DMS53 treated with DMSO at 0.1 percent for 48 hours (cell line): ENCODE measurements around the gene MRC2.
"Not testable (repeated sequence)": the region's sequence is repeated elsewhere in the genome, so short reads cannot be mapped to it uniquely, and the experiment has no call there.

Experiments
- DNase-seq: peaks from one replicate; lab custom pipeline; 2025; ENCODE audit not compliant: unreplicated experiment; lab: John Stamatoyannopoulos, UW

Gene MRC2

DNA sequence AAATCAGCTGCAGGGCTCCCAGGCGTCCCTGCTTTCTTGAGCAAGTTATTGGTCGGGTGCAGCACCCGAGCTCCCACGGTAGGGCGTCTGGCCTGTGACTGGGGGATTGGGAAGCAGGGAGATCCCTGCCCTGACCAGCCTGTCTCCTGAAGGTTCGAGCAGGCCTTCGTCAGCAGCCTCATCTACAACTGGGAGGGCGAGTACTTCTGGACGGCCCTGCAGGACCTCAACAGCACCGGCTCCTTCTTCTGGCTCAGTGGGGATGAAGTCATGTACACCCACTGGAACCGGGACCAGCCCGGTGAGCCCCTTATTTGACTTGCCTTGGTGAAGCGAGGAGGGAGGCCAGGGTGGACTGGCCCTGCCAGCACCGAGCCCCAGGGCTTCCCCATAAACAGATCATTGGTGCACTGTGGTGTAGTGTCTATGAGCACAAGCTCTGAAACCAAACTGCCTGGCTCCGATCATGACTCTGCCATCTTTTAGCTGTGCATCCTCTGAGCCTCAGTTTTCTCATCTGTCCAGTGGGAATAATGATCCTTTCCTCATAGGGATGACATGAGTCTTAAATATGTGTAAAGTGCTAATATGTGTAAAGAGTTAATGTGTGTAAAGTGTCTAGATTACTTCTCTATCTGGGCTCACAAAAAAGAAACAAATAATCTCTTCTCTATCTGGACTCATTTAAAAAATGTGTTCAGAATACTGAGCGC is 48.9 kb downstream of the MRC2 start:
- no peak for DNase-seq

DNA sequence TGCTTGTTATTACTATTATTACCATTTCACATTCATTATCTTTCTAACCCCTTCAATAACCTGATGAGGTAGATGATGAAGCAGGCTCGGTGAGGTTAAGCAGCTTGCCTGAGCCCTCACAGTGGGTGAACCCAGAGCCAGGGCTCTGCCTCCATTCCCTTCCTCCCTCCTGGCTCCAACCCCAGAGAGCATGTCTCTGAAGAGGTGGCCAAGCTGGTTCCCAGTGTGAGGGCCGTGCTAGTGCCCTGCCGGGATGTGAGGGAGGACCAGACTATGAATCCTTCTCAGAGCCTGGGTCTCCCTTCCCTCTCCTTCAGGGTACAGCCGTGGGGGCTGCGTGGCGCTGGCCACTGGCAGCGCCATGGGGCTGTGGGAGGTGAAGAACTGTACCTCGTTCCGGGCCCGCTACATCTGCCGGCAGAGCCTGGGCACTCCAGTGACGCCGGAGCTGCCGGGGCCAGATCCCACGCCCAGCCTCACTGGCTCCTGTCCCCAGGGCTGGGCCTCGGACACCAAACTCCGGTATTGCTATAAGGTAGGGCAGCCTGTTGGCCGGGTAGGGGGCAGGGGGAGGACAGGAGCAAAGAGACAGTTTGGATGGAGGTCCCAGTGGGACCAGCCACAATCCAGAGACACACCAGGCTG is 49.6 kb downstream of the MRC2 start:
- no peak for DNase-seq

DNA sequence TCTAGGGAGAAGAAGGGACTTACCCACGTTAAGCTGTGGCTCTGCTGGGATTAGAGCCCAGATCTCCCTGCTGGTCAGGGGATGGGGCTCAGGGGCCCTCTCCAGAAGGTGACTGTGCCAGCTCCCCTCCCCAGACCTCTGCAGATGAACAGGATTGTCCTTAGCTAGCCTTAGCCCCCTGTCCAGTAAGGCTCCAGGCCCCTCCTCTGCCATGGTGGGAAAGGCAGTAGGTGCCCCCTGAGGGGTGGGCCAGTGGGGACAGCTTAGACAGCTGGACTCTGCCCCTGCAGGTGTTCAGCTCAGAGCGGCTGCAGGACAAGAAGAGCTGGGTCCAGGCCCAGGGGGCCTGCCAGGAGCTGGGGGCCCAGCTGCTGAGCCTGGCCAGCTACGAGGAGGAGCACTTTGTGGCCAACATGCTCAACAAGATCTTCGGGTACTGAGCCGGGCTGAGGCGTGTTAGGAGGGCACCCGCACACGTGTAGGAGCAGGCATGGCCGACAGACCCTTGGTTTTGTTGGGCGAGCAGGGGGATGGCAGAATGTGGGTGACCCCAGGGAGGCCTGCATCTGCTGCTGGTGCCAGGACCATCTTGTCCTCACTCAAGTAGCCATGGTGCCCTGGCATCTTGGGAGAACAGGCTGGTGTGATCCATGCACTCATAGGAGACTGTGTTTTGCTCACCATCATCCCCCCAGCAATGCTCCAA is 50.9 kb downstream of the MRC2 start:
- no peak for DNase-seq

DNA sequence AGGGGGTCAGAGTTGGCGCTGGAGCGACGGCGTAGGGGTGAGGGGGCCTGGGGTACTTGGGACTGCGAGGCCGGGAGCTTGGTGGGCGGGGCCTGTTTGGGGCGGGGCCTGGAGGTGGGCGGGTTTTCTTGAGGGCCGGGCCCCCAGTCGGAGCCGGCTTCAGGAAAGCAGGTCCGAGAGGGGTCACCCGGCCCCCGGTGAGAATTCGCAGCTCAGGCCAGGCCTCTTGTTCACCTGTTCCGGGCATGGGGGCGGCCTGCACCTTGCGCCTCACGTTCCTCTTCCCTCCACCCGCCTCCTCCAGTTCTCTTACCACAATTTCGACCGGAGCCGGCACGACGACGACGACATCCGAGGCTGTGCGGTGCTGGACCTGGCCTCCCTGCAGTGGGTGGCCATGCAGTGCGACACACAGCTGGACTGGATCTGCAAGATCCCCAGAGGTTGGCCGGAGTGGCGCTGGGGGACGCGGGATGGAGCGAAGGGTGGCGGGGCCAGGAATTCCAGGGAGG is 52.5 kb downstream of the MRC2 start:
- no peak for DNase-seq

DNA sequence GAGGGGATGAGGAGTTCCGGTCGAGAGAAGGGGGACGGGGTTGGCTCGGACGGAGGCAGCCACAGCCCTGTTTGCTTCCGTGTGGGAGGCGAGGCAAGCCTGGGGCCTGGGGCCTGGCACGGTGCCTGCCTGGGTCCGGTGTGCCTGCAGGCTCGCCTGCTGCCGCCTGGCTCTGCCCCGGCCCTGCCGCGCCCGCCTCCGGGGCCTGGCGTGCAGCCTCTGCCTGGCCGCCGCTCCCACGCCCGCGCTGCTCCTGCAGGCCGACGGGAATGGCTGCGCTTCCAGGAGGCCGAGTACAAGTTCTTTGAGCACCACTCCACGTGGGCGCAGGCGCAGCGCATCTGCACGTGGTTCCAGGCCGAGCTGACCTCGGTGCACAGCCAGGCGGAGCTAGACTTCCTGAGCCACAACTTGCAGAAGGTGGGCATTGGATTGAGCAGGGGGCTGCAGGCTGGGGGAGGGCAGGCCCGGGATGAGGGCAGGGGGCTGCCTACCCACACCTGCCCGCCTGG is 53.1 kb downstream of the MRC2 start:
- peak; percentile 37 for DNase-seq

DNA sequence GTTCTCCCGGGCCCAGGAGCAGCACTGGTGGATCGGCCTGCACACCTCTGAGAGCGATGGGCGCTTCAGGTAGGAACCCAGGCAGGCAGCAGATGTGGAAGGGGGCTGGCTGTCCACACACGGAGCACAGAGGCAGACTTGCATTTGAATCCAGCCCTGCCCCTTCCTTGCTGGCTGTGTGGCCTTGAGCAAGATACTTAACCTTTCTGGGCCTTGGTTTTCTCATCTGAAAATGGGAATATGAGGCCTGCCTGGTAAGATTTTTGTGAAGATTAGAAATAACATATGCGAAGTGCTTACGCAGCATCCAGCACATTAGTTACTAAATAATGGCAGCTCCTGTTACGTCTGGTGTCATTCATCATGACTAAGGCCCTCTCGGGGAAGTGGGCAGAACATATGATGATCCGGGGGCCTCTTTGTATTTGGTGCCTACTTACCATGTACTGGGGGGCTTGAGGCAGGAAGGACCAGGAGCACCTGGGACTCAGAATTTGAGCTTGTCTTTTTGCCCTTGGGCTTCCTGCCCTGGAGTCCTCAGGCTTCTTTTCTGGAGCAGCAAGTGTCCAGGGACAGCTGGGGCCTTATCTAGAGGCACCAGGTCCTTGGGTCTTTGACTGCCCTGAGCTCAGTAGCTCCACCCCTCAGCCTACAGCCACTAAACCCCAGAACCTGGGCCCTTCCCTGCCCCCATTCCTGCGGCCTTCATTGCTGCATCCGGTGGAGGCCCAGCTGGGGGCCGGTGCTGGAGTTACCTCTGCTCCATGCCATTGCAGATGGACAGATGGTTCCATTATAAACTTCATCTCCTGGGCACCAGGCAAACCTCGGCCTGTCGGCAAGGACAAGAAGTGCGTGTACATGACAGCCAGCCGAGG is 53.8 kb downstream of the MRC2 start:
- no peak for DNase-seq

DNA sequence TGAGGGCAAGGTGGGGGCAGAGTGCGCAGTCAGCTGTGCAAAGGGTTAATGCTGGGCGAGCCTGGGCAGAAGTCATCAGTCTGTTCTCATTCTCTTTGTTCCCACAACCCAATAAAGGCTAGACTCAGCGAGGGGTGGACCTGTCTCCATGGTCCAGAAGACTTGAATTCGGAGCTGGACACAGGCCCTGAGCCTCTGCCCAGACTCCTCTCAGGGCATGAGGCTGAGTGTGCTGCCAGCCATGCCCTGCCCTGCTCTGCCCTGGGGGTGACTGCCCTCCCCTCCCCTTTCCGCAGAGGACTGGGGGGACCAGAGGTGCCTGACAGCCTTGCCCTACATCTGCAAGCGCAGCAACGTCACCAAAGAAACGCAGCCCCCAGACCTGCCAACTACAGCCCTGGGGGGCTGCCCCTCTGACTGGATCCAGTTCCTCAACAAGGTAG is 54.5 kb downstream of the MRC2 start:
- no peak for DNase-seq

DNA sequence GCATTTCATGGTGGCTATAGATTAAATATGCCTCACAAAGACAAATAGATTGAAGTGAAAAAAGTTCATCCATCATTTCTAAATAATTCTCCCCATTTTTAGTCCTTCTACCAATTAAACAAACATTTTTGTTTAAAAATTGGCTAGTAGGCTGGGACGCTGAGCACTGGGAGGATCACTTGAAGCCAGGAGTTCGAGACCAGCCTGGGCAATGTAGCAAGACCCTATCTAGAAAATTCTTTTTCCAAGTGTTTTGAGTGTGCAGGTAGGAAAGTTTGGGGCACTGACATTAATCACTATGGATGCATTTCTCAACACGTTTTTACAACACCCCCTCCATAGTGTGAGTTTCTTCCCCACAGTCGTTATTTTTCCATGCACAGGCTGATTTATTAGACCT is 56.7 kb downstream of the MRC2 start:
- no peak for DNase-seq

DNA sequence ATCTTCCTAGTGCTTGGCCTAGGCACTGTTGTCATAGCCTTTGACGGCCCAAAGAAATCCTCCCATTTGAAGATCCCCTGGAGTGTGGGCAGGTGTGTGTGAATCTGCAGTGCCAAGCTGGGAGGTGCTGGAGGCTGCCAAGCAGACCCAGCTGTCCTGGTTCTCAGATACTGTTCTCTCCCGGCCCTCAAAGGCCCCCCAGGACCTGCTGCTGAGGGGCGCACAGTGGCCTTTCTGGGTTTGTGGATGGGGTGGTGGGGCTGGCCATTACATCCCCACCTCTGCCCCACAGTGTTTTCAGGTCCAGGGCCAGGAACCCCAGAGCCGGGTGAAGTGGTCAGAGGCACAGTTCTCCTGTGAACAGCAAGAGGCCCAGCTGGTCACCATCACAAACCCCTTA is 60.5 kb downstream of the MRC2 start:
- DNase-seq = no peak

DNA sequence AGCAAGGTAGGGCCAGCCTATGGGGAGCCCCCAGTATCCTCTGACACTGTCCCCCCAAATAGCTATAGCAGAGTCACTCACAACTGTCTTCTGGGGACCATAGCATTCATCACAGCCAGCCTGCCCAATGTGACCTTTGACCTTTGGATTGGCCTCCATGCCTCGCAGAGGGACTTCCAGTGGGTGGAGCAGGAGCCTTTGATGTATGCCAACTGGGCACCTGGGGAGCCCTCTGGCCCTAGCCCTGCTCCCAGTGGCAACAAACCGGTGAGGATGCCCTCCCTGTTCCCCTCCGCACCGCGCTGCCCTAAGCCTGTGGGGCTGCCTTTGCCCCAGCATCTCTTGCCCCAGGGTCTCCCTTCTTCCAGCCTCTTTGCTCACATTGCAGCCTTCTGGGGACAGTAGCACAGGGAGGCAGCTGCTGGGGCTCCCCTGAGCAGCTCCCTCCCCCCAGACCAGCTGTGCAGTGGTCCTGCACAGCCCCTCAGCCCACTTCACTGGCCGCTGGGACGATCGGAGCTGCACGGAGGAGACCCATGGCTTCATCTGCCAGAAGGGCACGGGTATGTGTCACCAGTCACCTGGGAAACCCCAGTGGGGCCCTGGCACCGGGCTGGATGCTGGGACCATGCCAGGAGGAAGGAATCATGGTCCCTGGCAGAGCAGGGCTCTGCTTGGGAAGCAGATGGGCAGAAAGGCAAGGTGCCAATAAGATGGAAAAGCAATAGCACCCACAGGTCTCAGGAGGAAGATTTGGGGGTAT is 61.1 kb downstream of the MRC2 start:
- DNase-seq = no peak

DNA sequence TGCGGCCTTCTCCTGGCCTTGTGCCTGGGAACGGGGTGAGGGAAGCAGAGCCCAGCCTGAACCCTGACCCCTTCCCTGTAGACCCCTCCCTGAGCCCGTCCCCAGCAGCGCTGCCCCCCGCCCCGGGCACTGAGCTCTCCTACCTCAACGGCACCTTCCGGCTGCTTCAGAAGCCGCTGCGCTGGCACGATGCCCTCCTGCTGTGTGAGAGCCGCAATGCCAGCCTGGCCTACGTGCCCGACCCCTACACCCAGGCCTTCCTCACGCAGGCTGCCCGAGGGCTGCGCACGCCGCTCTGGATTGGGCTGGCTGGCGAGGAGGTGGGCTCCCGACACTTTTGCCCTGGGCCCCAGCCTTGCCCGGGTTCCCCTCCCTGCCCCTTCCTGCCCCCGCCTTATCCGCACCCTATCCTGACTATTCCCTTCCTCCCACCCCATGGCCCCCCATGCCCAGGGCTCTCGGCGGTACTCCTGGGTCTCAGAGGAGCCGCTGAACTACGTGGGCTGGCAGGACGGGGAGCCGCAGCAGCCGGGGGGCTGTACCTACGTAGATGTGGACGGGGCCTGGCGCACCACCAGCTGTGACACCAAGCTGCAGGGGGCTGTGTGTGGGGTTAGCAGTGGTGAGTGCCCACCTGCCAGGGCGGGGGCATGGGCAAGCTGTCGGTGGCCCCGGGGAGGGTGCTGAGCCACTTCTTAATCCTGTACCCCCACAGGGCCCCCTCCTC is 62.1 kb downstream of the MRC2 start:
- no peak for DNase-seq

DNA sequence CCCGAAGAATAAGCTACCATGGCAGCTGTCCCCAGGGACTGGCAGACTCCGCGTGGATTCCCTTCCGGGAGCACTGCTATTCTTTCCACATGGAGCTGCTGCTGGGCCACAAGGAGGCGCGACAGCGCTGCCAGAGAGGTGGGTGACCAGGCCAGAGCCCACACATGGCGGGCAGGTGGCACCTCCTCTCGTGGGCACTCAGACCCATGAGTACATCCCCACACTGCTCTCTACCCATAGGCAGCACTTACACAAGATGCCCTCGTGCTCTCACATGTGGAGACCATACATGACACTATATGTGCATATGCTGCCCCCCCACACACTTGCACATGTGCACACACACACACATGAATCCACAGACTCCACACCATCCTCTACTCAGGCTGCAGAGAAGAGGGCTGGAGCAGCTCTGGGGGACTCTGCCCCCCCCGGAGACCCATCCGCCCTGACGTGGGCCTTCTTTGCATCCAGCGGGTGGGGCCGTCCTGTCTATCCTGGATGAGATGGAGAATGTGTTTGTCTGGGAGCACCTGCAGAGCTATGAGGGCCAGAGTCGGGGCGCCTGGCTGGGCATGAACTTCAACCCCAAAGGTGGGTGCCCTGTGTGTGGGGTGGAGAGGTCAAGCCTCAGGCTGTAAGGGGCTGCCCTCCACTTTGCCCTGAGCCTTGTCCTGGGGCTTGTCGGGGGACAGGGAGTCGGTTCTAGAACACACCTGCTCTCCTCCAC is 62.9 kb downstream of the MRC2 start:
- no peak for DNase-seq

DNA sequence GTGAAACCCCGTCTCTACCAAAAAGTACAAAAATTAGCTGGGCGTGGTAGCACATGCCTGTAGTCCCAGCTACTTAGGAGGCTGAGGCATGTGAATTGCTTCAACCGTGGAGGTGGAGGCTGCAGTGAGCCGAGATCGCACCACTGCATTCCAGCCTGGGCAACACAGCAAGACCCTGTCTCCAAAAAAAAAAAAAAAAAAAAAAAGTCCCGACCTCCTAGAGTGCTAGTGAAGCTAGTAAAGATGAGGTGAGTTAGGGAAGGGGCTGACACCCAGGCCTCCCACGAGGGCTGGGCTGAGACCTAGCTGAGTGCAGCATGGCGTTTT is 64.1 kb downstream of the MRC2 start:
- not testable (repeated sequence) for DNase-seq

DNA sequence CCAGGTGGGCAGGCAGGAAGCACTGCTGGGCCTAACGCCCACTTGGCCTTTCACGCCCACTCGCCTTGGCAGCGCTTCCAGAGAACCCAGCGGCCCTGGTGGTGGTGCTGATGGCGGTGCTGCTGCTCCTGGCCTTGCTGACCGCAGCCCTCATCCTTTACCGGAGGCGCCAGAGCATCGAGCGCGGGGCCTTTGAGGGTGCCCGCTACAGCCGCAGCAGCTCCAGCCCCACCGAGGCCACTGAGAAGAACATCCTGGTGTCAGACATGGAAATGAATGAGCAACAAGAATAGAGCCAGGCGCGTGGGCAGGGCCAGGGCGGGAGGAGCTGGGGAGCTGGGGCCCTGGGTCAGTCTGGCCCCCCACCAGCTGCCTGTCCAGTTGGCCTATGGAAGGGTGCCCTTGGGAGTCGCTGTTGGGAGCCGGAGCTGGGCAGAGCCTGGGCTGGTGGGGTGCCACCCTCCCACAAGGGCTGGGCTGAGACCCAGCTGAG is 64.7 kb downstream of the MRC2 start:
- DNase-seq = no peak

DNA sequence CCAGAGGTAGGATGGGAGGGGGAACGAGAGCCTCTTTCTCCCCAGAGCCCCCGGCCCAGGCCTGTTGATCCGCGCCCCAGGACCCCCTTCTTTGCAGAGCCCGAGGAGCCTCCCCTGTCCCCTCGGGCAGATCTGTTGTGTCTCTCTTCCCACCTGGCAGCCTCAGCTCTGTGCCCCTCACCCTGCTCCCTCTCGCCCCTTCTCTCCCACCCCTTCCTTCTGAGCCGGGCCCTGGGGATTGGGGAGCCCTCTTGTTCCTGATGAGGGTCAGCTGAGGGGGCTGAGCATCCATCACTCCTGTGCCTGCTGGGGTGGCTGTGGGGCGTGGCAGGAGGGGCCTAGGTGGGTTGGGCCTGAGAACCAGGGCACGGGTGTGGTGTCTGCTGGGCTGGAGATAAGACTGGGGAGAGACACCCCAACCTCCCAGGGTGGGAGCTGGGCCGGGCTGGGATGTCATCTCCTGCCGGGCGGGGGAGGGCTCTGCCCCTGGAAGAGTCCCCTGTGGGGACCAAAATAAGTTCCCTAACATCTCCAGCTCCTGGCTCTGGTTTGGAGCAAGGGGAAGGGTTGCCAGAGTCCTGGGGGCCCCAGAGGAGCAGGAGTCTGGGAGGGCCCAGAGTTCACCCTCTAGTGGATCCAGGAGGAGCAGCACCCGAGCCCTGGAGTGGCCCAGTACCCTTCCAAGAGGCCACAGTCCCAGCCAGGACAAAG is 65.4 kb downstream of the MRC2 start:
- DNase-seq = no peak

DNA sequence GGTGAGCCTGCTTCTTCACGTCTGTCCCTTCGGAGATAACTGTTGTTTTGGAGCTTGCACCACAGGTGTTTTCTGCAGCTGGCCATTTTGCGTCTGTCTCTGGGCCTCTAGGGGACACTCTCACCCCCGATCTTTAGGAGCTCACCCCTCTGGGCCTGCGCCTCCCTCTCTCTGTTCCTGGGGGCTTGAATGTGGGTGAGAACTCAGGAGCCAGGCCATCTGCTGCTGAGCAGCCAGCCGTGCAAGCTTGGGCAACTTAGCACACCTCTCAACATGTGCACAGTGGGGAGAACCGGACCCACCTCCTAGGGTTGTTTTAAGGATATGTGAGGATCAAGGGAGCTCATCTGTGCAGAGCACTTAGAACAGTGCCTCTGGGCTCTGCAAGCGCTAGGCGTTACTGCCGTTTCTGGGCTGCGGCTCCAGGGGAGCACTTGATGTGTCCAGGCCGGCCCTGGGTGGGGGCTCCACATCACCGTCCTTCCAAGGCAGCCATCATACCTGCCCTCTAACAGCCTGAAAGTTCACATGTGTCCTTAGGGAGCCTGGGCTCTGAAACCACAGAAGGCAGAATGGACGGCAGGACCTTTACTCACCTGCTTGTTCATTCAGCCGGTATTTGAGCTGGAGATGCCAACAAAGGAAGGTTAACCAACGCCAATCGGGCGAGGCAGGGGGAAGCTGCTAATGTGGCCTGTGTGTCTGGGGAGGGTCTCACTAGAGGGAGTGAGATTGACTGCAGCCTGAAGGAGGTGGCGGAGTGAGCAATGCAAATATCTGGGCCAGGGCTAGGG is 66.3 kb downstream of the MRC2 start:
- no peak for DNase-seq

DNA sequence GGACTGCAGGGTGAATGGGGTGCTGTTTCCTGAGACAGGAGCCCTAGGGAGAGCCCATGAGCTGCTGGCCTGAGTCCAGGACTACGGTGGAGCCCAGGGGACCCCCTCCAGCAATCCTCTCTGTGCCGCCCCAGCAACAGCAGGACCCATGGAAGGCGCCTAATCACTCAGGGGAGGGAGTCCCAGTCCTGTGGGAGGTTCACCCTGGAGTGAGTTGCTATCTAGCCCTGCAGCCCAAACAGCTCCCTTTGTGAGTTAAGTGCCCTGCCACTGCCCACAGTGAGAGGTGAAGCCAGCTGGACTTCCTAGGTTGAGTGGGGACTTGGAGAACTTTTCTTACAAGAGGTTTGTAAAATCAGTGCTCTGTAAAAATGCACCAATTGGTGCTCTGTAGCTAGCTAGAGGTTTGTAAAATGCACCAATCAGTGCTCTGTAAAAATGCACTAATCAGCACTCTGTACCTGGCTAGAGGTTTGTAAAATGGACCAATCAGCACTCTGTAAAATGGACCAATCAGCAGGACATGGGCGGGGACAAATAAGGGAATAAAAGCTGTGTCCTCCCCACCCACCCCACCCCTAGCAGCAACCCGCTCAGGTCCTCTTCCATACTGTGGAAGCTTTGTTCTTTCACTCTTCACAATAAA is 67.7 kb downstream of the MRC2 start:
- DNase-seq = not testable (repeated sequence)
